Transverse colon (tissue), 4 donors: ENCODE data around the gene ACVR1. TPM values are rescaled to one million over a fixed set of nuclear protein-coding genes. Genes with fewer than 3 reads are reported as not detected.

Source experiments
- DNase-seq: peaks from one replicate; pipeline ENCODE4 v3.0.0-alpha.2; 2019
- H3K27ac ChIP-seq, 4 donors: fragments of 200-600 bp; sonication (generic); 2 replicates each; pipeline ENCODE4 v1.5.1; 2016 to 2018; ENCODE audit warnings: inconsistent platforms in 4 of 4
- H3K27me3 ChIP-seq: fragments of 200-600 bp; sonication (generic); 2 replicates; pipeline ENCODE4 v1.5.1; 2017; ENCODE audit warnings: inconsistent platforms
- H3K36me3 ChIP-seq, 4 donors: fragments of 200-600 bp; sonication (generic); 2 replicates each; pipeline ENCODE4 v1.5.1; 2017 to 2019; ENCODE audit warnings: inconsistent platforms in 4 of 4
- H3K4me1 ChIP-seq, 4 donors: fragments of 200-600 bp; sonication (generic); 2 replicates each; pipeline ENCODE4 v1.5.1; 2017 to 2020; ENCODE audit warnings: inconsistent platforms in 4 of 4
- H3K4me3 ChIP-seq, 4 donors: fragments of 200-600 bp; sonication (generic); 1 replicate in 1 of 4; 2 replicates in 3 of 4; pipeline versions ENCODE4 v1.5.1 to v1.6.1; 2017 to 2019; ENCODE audit warnings: inconsistent platforms in 4 of 4
- H3K9me3 ChIP-seq, 2 donors: fragments of 200-600 bp; sonication (generic); 2 replicates each; pipeline ENCODE4 v1.5.1; 2017 to 2019; ENCODE audit warnings: inconsistent platforms in 2 of 2
- EP300 ChIP-seq: sonication (generic); formaldehyde crosslinking; IDR thresholded peaks from one replicate; pipeline ENCODE4 v1.6.1; 2017; ENCODE audit warnings: antibody characterized with exemption, low read depth
- POLR2A ChIP-seq: fragments of 450-650 bp; IDR thresholded peaks from one replicate; pipeline ENCODE4 v1.6.1; 2016; ENCODE audit warnings: antibody characterized with exemption, mild to moderate bottlenecking, moderate library complexity
- POLR2AphosphoS5 ChIP-seq, 3 donors: sonication (generic); formaldehyde crosslinking; IDR thresholded peaks; one replicate each; pipeline ENCODE4 v1.6.1; 2016; ENCODE audit warnings: antibody characterized with exemption in 3 of 3
- WGBS, 2 donors: methylation state at CpG; one replicate each; pipeline ENCODE4 v1.1.5; 2018; ENCODE audit warnings: low coverage in 1 of 2; 5-methylcytosine and 5-hydroxymethylcytosine counted together
- in situ Hi-C, 4 donors: fragments of 200-750 bp; cut with MboI; loops; one replicate each; pipeline versions ENCODE4 v1.15.0 to v1.15.1; 2017; ENCODE audit warnings: low sequenced_read_pairs in 3 of 4, low pct_ligation_motif_present in 1 of 4, low pct_unique_long_range_greater_than_20kb in 1 of 4
- intact Hi-C: fragments of 100-400 bp; cut with DNase I; formaldehyde crosslinking; loops from one replicate; pipeline ENCODE4 v1.15.1; 2023; ENCODE audit warnings: low total_unique reads
- total RNA-seq, 4 donors: library from RNA; depleted of rRNA; stranded (reverse); fragments of >200 nt; gene quantifications; one replicate each; pipeline ENCODE4 v1.1.0, GENCODE V29; 2016
- TF ChIP-seq, protein P1 (sequence below), 5 experiments: fragments of 200-600 bp in 3 of 5; fragments of 450-650 bp in 2 of 5; sonication (generic) in 3 of 5; IDR thresholded peaks; 1 replicate in 2 of 5; 2 replicates in 3 of 5; pipeline ENCODE4 v1.5.1; 2016 to 2017; ENCODE audit warnings: antibody characterized with exemption in 5 of 5, inconsistent platforms in 3 of 5, mild to moderate bottlenecking in 2 of 5, moderate library complexity in 1 of 5

The ACVR1 gene
- total RNA-seq, 4 donors from 2014 or later: 4.5 to 16.5 (median 11.8) TPM

DNA sequence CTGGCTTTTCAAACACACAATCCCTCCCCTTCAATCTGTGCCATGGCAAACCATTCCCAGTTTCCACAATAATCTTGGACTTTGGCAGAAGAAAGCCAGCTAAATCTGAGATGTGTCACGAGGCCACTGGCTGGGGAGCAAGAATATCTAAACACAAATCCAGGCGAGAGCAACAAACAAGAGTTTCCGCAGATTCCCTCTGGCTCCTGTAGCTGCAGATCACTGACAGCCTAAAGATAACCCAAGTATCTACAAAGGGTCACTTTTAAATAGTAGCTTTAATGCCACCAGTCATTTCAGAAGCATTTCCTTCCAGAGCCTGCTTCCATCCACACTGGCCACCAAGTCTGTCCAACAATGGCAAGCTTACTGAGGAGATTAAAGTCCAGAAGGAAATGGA is 86.9 kb downstream of the ACVR1 start:
- Histone ChIP-seq H3K4me3 (no peak overlapping the region), H3K27me3 (no peaks in the 10 kb centered on the region), H3K4me1 (peaks cover 20 to 58% (median 35%) of the 10 kb centered on the region in 4 donors), H3K9me3 (no peaks in the 10 kb centered on the region), H3K27ac (peak overlapping the region; percentile 33 to 66 (median 54)), H3K36me3 (no peaks in the 10 kb centered on the region)
- TF ChIP-seq, protein P1, sequence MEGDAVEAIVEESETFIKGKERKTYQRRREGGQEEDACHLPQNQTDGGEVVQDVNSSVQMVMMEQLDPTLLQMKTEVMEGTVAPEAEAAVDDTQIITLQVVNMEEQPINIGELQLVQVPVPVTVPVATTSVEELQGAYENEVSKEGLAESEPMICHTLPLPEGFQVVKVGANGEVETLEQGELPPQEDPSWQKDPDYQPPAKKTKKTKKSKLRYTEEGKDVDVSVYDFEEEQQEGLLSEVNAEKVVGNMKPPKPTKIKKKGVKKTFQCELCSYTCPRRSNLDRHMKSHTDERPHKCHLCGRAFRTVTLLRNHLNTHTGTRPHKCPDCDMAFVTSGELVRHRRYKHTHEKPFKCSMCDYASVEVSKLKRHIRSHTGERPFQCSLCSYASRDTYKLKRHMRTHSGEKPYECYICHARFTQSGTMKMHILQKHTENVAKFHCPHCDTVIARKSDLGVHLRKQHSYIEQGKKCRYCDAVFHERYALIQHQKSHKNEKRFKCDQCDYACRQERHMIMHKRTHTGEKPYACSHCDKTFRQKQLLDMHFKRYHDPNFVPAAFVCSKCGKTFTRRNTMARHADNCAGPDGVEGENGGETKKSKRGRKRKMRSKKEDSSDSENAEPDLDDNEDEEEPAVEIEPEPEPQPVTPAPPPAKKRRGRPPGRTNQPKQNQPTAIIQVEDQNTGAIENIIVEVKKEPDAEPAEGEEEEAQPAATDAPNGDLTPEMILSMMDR (IDR thresholded peaks at IDR 0.05): no peak
- TF ChIP-seq POLR2A (no peak), POLR2AphosphoS5 (IDR thresholded peaks at IDR 0.05) (no peak)
- 46% methylated on average over 3 of the region's 3 CpGs; no CpG with 5 or more reads in 1 of the 2 donors for WGBS, 2 donors
- in situ Hi-C loops (loop anchor here in 1 of 4 donors (10.0 kb wide), 1 partner anchor 86 kb away; the partner anchor contains the start of gene ACVR1), intact Hi-C loops (loop anchor here (1.0 kb wide), 1 partner anchor 87 kb away; the partner anchor contains the start of gene ACVR1)
- no peak for DNase-seq

DNA sequence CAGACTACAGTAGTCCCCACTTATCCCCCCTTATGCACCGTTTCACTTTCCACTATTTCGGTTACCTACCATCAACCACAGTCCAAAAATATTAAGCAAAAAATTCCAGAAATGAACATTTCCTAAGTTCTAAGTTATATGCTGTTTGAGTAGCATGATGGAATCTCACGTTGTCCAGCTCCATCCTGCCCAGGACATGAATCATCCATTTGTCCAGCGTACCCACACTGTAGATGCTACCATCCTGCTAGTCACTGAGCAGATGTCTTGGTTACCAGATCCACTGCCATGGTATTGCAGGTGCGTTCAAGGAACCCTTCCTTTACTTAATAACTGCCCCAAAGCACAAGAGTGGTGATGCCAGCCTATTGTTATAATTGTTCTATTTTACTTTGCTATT is 87.9 kb downstream of the ACVR1 start:
- Histone ChIP-seq H3K27me3 (no peaks in the 10 kb centered on the region), H3K4me1 (peaks cover 20 to 66% (median 43%) of the 10 kb centered on the region in 4 donors), H3K4me3 (no peak overlapping the region), H3K36me3 (no peaks in the 10 kb centered on the region), H3K27ac (no peak overlapping the region), H3K9me3 (no peaks in the 10 kb centered on the region)
- TF ChIP-seq POLR2AphosphoS5 (IDR thresholded peaks at IDR 0.05) (no peak), EP300 (no peak), POLR2A (no peak)
- TF ChIP-seq, protein P1 (IDR thresholded peaks at IDR 0.05): no peak
- 92 to 95% methylated on average over 5 of the region's 5 CpGs for WGBS, 2 donors
- in situ Hi-C loops: loop anchor here in 1 of 4 donors (10.0 kb wide), 1 partner anchor 87 kb away; the partner anchor contains the start of gene ACVR1
- intact Hi-C loops: no loop called here
- no peak for DNase-seq

DNA sequence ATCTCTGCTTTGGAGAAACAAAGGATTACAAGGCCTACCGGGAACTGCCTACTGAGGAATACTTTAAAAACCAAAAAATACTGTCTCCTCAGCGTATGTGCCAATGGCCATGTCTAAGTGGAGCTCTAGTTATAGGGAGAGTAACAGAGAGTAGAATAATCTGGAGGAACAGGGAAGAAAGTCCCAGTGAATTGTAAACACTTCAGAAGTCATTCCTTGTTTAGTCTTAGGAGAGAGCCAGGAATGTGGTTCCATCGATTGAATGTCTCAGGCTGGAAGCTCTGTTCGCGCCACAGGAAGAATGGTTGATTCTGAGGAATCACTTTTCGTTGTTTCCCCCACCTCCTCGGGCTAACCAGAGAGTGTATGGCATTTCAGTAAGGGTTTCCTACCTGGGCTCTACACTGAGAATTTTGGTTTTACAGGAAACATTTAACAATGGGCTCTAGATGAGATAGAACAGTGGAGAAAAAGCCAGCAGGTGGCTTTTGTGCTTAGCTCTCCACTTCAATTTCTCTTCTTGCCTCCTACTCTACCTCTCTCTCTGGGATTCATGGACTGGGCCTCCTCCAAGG is 88.7 kb downstream of the ACVR1 start:
- H3K36me3 ChIP-seq: no peaks in the 10 kb centered on the region
- no peak for DNase-seq
- in situ Hi-C loops (loop anchor here in 1 of 4 donors (10.0 kb wide), 1 partner anchor 87 kb away; the partner anchor contains the start of gene ACVR1), intact Hi-C loops (no loop called here)
- no peak overlapping the region for H3K27ac ChIP-seq
- no peak for TF ChIP-seq POLR2AphosphoS5 (IDR thresholded peaks at IDR 0.05)
- no peak for TF ChIP-seq EP300
- H3K4me3 ChIP-seq: no peak overlapping the region
- H3K4me1 ChIP-seq: peaks cover 20 to 69% (median 46%) of the 10 kb centered on the region in 4 donors
- no peaks in the 10 kb centered on the region for H3K27me3 ChIP-seq
- WGBS, 2 donors: 83 to 100% methylated on average over 2 to 7 of the region's 7 CpGs
- H3K9me3 ChIP-seq: no peaks in the 10 kb centered on the region

DNA sequence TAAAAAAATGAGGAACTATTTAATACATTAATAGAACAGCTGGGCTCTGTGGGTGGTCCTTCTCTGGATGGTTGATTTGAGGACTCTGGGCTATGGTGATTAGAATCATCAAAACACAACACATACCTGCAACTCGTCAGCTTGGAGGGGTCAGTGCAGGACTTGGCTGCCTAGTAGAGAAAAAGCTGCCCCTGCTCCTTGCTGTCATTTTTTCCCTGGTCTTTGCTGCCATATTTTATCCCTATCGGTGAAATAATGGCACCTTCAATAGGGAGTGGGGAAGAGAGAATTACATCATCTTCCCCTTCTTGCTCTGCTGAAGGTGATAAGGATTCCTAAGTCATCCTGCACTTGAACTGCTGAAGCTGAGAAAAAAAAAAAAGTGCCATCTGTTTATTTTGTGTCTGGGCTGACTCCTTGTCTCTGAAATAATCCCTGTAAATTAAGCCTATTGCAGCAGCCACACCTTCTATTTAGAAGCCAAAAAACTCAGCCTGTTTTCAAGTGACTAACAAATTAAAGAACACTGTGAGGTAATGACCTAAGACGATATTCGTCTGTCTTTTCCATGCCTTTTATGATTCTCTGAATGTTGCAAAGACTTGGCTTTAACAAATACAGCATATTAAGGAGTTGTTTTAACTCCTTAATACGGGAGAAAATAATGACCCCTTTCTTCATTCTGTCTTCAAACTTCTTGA is 89.3 kb downstream of the ACVR1 start:
- no peak for TF ChIP-seq POLR2A
- Histone ChIP-seq H3K4me3 (no peak overlapping the region), H3K27ac (no peak overlapping the region), H3K4me1 (peaks cover 20 to 71% (median 46%) of the 10 kb centered on the region in 4 donors), H3K27me3 (no peaks in the 10 kb centered on the region), H3K36me3 (no peaks in the 10 kb centered on the region), H3K9me3 (no peaks in the 10 kb centered on the region)
- 73 to 80% methylated on average over 4 to 5 of the region's 5 CpGs for whole genome bisulfite sequencing, 2 donors
- no peak for DNase-seq
- in situ Hi-C loops: loop anchor here in 1 of 4 donors (10.0 kb wide), 1 partner anchor 88 kb away; the partner anchor contains the start of gene ACVR1
- intact Hi-C loops: no loop called here
